Measurements from ENCODE around the gene ATP5F1A.
"Not testable (repeated sequence)": the region's sequence is repeated elsewhere in the genome, so short reads cannot be mapped to it uniquely, and the experiment has no call there.

Gene ATP5F1A

DNA sequence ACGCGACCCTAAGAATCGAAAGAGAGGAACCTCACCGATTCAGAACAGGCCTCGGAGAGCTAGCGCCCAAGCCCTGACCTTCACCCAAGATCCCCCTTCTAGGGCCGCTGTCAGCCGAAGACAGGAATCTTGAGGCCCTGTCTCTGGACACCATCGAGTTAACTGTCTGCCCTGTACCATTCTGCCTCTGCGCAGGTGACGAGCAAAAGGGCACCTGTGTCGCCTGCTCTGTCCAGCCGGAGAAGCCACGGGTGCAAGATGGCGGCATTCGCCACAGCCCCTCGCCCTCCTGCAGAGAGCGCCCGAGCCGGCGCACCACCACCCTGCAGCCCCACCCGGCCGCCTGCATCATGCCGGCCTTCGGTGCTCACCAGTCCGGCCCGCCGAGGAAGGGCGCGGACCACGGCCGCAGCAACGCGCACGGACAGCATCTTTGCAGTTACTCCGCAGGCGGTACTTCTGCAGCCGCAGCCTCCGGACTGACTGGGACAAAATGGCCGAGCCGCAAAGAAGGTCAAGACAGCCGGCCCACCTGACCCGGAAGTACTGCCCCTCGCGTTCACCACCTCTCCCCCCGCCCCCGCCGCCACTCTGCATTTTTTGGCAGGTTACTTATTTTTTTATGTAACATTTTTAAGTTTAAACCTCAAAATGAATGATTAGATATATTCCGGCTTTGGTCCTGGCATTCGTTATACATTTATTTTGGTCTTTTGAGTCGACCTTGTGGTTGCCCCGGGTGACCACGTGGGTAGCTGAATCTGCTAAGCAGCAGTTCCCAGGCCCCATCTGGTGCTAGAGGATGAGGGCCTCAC, at the start of gene ATP5F1A:
Gene ATP5F1A, minus strand, starts transcription at position 496 of the 815 bp plus-strand sequence. Its CDS starts 65 bp downstream, at position 431.
- DNase-seq (ENCODE audit: low spot score): peak; percentile 90

- no peak for DNase-seq (ENCODE audit: low spot score)
Observed at GRCh38 chr18:46141199-46141598, 43.1 kb upstream of the ATP5F1A start.

DNA sequence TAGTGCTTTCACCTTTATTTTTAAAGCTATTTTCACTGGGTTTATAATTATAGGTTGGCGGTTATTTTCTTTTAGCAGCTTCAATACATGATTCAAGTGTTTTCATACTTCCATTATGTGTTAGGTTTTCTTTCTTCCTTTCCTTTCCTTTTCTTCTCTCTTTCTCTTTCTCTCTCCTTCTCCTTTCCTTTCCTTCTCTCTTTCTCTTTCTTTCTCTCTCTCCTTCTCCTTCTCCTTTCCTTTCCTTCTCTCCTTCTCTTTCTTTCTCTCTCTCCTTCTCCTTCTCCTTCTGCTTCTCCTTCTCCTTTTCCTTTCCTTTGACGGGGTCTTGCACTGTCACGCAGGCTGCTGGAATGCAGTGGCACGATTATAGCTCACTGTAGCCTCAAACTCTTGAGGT, 42.1 kb upstream of the ATP5F1A start:
- no peak for DNase-seq (ENCODE audit: low spot score)

- no peak for DNase-seq (ENCODE audit: low spot score)
Observed at GRCh38 chr18:46134920-46135675, 37.0 kb upstream of the ATP5F1A start.

DNA sequence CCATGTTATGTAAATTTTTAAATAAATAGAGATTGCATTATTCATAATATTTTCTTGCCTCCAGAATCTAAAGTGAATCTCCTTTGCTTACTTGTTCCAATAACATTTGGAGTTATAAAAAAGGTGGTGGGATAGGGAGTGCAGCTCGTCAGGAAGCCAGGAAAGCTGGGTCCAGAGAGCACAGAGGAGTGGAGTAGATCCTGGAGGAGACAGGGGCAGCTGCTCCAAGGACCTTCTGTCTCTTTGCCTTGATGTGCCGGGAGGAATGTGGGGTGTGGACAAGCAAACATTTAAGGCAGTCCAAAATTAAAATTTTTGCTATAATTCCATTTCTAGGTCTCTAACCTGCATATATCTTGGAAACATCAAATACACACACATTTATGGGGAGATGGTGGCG, 35.4 kb upstream of the ATP5F1A start:
- DNase-seq (ENCODE audit: low spot score): no peak

DNA sequence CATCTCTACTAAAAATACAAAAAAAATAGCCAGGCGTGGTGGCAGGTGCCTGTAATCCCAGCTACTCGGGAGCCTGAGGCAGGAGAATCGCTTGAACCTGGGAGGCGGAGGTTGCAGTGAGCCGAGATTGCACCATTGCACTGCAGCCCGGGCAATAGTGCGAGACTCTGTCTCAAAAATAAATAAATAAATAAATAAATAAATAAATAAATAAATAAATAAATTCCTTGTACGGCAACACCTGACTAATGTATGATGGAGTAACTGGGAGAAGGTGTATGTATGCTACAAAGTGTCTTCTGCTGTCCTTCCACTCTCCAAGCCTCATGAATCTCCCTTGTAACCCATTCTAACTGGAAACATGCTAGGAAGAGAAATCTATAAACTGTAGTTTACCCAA, 32.5 kb upstream of the ATP5F1A start:
- DNase-seq (ENCODE audit: low spot score): not testable (repeated sequence)

- DNase-seq (ENCODE audit: low spot score): no peak
Observed at GRCh38 chr18:46130061-46130460, 32.0 kb upstream of the ATP5F1A start.

DNA sequence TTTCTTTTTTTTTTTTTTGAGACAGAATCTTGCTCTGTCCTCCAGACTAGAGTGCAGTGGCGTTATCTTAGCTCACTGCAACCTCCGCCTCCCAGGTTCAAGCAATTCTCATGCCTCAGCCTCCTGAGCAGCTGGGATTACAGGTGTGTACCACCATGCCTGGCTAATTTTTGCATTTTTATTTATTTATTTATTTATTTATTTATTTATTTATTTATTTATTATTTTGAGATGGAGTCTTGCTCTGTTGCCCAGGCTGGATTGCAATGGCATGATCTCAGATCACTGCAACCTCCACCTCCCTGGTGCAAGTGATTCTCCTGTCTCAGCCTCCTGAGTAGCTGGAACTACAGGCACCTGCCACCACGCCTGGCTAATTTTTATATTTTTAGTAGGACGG, 28.5 kb upstream of the ATP5F1A start:
- DNase-seq (ENCODE audit: low spot score): not testable (repeated sequence)

DNA sequence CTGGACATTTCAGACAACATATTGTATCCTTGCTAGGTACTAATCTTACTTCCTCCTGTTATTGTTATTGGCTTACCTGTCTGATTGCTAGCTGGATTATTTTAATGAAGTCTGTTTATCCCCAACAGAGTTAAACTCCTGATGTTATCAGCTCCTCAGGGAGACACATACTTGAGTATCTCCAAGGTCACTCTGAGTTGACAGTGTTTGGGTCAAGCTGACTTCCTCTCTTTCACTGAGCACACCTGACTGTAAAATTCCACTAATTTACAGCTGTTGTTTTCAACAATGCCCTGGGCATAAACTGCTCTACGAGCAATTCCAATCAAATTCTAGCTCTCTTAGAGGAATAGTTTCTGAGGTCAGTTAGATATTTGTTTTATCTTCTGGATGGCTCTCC, 15.7 kb upstream of the ATP5F1A start:
- no peak for DNase-seq (ENCODE audit: low spot score)

DNA sequence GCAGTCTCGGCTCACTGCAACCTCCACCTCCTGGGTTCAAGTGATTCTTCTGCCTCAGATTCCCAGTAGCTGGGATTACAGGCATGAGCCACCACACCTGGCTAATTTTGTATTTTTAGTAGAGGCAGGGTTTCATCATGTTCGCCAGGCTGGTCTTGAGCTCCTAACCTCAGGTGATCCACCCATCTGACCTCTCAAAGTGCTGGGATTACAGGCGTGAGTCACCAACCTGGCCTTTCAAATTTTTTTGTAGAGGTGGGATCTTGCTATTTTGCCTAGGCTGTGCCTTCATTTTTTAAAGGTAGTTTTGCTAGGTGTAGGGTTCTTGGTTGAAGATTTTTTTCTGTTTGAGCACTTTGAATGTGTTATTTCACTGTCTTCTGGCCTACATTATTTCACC, 12.3 kb upstream of the ATP5F1A start:
- no peak for DNase-seq (ENCODE audit: low spot score)

- no peak for DNase-seq (ENCODE audit: low spot score)
Observed at GRCh38 chr18:46109386-46109785, 11.3 kb upstream of the ATP5F1A start.

- peak; percentile 96 for DNase-seq (ENCODE audit: low spot score)
Observed at GRCh38 chr18:46104128-46104911, 6.2 kb upstream of the ATP5F1A start, which contains the start of gene HAUS1. Gene HAUS1, plus strand, starts transcription at chr18:46104385. Its CDS starts 27 bp downstream, at chr18:46104412.

DNA sequence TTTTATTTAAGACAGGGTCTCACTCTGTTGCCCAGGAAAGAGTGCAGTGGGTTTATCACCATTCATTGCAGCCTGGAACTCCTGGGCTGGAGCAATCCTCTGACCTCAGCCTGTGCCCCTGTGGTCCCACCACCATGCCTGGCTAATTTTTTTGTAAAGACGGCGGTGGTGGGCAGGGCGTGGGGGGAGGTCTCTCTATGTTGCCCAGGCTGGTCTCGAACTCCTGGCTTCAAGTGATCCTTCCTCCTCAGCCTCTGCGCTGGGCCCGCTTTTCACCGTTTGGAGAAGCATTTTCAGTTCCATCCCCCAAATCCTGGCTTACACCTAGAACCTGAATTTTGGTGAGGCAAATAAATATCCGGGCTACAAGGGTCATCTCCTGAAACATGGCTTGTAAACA, 1.4 kb upstream of the ATP5F1A start:
- DNase-seq (ENCODE audit: low spot score): no peak

DNA sequence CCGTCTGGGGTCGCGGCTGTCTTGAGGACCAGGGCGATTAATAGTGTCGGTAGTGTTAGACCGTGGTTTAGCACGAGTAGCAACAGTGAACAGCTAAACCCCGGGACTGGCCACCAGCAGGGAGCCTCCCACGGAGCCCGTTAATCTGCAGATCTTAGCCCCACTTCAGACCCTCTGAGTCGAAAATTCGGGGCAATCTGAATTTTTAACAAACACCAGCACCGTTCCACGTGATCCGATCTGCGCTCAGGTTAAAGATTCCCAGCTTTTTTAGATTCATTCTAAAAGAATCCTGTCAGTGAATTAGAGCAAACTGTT, 479 bp upstream of the ATP5F1A start:
- no peak for DNase-seq (ENCODE audit: low spot score)

DNA sequence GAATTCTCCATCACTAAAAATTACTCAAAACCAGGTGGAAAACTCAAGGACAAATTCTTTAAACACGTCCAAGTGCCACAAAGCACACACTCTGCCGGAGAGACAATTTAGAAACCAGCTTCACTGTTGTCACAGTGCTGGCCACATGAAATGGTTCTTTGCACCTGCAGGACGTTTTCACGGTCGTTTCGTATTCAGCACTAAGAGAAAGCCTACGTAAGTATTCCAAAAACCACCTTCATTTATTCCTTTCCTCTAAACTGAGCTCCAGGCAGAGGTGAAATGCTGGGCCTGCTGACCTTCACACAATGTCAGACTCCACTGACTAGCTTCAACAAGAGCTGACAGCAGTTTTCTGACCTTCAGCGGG, 680 bp downstream of the ATP5F1A start:
- no peak for DNase-seq (ENCODE audit: low spot score)

DNA sequence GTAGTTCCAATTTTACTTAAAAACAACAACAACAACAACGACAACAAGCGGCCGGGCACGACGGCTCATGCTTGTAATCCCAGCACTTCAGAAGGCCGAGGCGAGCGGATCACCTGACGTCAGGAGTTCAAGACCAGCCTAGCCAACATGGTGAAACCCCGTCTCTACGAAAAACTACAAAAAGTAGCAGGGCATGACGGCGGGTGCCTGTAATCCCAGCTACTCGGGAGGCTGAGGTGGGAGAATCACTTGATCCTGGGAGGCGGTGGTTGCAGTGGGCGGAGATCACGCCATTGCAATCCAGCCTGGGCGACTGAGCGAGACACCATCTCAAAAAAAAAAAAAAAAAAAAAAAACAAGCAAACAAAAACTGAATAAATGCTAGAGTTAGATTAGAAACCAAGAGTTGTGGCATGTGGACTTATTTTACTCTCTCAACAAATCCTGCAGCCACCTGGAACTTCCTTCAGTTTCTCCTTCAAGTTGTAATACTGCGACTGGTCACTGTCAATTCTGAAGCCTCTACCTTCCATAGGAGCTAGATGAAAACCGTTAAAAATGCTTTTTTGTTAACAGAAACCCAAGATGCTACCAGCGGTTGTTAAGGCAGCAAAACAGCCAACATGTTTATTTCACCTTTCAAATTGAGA, 1.3 kb downstream of the ATP5F1A start:
- DNase-seq (ENCODE audit: low spot score): peak; percentile 16

DNA sequence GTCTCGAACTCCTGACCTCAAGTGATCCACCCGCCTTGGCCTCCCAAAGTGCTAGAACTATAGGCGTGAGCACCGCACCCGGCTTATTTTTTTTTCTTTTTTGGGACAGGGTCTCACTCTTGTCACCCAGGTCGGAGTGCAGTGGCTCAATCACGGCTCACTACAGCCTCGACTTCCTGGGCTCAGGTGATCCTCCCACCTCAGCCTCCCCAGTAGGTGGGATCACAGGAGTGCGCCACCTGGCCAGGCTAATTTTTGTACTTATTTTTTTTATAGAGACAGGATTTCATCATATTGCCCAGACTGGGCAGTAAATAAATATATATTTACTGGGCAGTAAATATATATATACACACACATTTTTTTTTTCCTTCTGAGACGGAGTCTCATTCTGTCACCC, 2.6 kb downstream of the ATP5F1A start:
- DNase-seq (ENCODE audit: low spot score): no peak

- DNase-seq (ENCODE audit: low spot score): not testable (repeated sequence)
Observed at GRCh38 chr18:46088501-46088900, 9.6 kb downstream of the ATP5F1A start.

GRCh38 chr18:46084431-46084830, 13.7 kb downstream of the ATP5F1A start:
- DNase-seq (ENCODE audit: low spot score): no peak

GRCh38 chr18:46080156-46080555, 17.9 kb downstream of the ATP5F1A start:
- DNase-seq (ENCODE audit: low spot score): no peak

DNA sequence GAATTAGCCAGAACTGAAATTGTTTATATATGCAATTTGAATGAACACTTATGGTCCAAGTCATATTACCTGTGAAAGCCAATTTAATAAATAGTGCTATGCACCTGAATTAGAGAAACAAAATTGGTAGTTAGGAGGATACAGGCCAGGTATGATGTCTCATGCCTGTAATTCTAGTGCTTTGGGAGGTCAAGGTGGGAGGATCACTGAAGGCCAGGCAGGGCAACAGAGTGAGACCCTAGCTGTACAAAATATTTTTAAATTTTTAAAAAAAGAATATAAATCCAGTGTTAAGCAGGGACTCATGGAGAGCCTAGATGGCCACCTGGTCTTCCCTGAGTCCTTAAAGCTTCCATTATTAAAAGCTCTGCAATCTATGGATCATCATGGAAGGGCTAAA, 18.8 kb downstream of the ATP5F1A start:
- no peak for DNase-seq (ENCODE audit: low spot score)

Data from cerebellar cortex (tissue), 1 donor.